ENCODE data around the gene ZNF521.
A peak's percentile ranks its signal among the peaks of the same experiment; 100 is the strongest.

The ZNF521 gene

DNA sequence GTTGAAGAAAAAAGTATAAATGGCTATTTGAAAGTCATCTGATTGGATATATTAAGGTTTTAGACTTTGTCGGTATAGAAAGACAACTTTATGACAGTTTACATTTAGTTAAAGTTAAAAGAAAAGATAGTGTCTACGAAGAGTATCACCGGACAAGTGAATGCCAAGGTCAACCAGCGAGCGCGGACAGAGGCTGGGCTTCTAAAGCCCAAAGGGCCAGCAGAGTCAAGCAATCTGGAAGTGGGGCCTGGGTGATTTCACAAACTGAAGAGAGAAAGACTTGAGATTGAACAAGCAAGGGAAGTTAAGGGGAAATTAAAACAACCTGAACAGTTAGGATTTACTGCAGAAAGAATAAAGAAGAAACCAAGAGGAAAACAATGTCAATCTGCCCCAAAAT, 16.3 kb downstream of the ZNF521 start:
- no peak for DNase-seq (ENCODE audit: low spot score)

- no peak for DNase-seq (ENCODE audit: low spot score)
Observed at GRCh38 chr18:25335062-25335461, 16.9 kb downstream of the ZNF521 start.

DNA sequence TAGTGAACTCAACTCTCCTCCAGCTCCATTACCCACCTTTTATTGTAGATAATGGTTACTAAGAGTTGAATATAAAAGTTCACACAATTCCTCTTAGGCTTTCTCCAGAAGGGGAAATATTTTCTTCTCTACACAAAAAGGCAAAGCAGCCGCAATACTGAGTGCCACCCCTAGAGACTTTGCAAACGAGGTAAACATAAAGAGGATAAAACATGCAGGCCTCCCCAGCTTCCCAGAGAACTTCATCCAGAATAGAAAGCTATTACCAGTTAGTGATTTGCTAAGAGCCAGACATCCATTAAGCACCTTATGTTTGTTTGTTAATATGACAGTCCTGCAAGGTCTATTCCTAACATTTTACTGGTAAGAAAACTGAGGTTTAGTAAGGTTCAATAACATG, 17.4 kb downstream of the ZNF521 start:
- DNase-seq (ENCODE audit: low spot score), result no peak

DNA sequence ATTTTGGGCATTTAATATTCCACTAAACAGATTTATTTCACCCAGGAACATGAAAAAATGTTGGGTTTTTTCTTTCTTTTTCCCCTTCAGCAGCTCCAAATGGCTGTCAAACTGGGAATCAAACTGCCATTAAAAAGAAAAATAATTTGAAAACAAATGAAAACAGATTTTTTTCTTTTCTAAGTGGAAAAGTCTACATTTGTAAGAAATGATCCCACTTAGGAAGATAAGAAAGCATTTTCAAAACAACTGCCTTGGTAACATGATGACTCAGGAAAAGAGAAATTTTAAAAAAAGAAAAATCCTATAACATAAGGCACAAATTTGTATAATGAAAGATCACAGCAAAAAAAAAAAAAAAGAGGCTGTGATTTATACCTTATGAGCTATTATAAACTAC, 20.0 kb downstream of the ZNF521 start:
- no peak for DNase-seq (ENCODE audit: low spot score)

- no peak for DNase-seq (ENCODE audit: low spot score)
Observed at GRCh38 chr18:25329783-25330182, 22.2 kb downstream of the ZNF521 start.

DNA sequence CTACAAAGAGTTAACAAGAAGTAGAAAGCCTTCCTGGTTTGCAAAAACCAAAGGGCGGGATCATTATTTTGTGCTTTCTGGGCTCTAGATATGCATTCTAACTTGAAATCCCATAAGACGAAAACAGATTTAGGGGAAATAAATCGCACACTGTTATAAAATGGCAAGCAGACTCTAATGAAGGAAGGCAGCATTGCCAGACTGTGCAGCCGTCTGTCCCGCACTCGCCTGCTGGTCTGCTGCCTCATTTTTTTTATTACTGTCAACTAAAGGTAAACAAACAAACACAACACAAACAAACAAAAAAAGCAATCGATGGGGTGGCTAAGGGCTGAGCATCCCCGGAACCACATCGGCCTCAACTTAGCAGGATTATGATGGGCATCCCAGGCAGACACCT, 24.4 kb downstream of the ZNF521 start:
- DNase-seq (ENCODE audit: low spot score), result no peak

- DNase-seq (ENCODE audit: low spot score), result no peak
Observed at GRCh38 chr18:25326361-25326952, 25.5 kb downstream of the ZNF521 start.

GRCh38 chr18:25322806-25323205, 29.2 kb downstream of the ZNF521 start:
- DNase-seq (ENCODE audit: low spot score), result no peak

DNA sequence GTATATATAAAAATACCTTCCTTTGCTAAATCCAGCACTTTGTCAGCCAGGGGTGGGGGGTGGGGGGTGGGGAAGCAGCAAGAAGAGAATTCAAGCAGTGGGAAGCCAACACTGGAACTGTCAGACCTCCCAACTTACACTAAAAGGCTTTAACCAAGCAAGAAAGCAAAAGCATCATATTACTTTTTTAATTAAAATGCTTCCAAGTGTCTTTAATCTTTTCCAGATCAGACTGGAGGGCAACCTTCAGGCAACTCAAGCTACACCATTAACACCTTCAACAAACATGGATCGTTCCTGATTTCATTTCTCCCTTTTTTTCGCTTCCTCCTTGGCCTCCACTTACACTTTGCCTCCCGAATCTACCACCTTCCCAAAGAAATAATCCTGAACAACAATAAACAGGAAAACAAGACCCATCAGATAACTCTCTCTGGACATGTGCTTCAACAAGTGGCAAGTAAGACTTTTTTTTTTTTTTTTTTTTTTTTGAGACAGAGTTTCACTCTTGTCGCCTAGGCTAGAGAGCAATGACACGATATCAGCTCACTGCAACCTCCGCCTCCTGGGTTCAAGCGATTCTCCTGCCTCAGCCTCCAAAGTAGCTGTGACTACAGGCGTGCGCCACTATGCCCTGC, 35.5 kb downstream of the ZNF521 start:
- DNase-seq (ENCODE audit: low spot score), result no peak

- DNase-seq (ENCODE audit: low spot score), result no peak
Observed at GRCh38 chr18:25314838-25315190, 37.2 kb downstream of the ZNF521 start.

- no peak for DNase-seq (ENCODE audit: low spot score)
Observed at GRCh38 chr18:25314151-25314837, 37.7 kb downstream of the ZNF521 start.

DNA sequence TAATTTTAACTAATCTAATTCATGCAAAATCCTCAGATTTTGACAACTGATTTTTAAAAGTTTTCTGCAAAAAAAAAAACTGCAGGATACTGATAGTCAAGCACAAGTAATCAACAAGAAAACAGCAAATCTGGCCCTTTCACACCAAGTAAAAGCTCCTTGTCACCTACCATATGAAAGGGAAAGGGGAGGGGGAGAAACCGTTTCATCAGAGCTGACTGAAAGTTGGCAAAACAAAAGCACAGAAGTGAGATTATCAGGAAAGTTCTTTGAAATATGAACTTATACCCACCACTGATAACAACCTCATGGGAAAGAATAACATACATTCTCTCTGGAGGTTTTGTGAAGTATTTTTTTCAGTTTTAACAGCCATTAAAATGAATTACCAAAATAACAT, 38.7 kb downstream of the ZNF521 start:
- no peak for DNase-seq (ENCODE audit: low spot score)

DNA sequence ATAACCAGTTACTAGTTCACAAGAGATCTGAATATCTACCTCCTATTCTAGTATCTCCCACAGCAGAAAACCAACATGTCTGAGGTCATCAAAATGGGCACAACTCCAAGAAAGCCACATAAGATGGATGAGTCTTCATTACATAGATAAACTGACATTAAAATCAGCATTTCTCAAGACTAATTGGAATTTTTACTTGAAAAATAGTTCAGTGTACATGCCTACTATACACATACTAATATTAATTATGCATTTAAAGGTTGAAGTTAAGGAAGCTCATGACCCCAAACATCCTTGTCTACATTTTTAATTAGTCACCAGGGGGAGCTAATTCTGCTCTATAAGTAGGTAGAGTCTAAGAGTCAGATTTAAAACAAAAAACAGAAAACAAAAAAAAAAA, 41.9 kb downstream of the ZNF521 start:
- DNase-seq (ENCODE audit: low spot score), result peak; percentile 76

DNA sequence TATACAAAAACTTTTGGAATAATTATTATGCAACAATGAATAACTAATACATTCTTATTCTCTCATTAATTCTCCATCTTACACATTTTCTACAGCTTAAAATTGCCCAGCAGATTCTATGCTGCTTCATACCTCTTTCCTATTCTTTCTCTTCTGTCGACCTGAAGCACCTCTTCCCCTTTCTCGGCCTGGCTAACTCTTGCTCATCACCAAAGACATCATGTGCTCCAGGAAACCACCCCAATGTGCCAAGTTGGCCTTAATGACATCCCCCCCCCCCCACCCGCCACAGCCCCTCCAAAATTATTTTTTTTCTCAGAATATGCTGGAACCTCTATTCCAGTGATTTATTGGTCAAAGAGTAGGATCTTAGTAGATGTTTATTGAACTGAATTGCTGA, 43.6 kb downstream of the ZNF521 start:
- no peak for DNase-seq (ENCODE audit: low spot score)

GRCh38 chr18:25307192-25307591, 44.8 kb downstream of the ZNF521 start:
- no peak for DNase-seq (ENCODE audit: low spot score)

DNA sequence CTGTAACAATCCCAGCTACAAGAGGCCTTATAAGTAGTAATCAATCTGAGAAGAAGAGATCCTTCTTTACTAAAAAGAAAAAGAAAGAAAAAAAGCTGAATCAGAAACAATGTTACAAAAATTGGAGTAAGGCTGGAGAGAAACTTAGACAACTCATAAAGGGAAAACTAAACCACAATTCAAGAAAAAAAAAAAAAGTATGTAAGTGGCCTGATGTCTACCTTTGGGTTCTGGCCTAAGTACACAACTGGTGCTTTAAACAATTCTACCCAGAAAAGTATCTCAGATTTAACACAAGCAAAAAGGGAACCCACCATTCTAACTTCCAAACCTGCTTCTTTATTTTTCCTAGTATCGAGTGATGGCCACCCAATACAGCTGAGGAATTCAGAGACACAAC, 45.3 kb downstream of the ZNF521 start:
- no peak for DNase-seq (ENCODE audit: low spot score)

DNA sequence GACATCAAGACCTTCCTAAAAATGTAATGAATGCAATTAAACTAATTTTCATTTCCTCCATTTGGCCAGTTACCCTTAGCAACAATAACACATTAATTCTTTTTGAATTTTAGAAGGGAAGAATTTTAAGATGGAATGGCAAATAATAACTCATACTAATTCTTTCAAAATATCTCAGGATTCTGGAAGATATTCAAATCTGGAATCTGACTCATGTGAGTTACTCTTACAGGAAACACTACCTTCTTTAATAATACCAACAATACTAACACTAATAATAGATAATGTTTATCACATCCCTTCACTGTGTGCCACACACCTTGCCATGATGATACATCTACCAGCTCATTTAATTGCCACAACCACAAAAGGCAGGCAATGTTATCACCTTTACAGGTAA, 46.4 kb downstream of the ZNF521 start:
- peak; percentile 41 for DNase-seq (ENCODE audit: low spot score)

- no peak for DNase-seq (ENCODE audit: low spot score)
Observed at GRCh38 chr18:25300492-25300891, 51.5 kb downstream of the ZNF521 start.

- no peak for DNase-seq (ENCODE audit: low spot score)
Observed at GRCh38 chr18:25299426-25300300, 52.3 kb downstream of the ZNF521 start.

- peak; percentile 99 for DNase-seq (ENCODE audit: low spot score)
Observed at GRCh38 chr18:25298853-25299274, 53.1 kb downstream of the ZNF521 start.

GRCh38 chr18:25295624-25296138, 56.3 kb downstream of the ZNF521 start:
- DNase-seq (ENCODE audit: low spot score), result no peak

- no peak for DNase-seq (ENCODE audit: low spot score)
Observed at GRCh38 chr18:25291150-25291549, 60.8 kb downstream of the ZNF521 start.

All from kidney capillary endothelial cell (primary cell).